ENCODE results near the gene TAAR1. TPM values are rescaled to one million over a fixed set of nuclear protein-coding genes. Genes with fewer than 3 reads are reported as not detected.
"Not testable (repeated sequence)": the region's sequence is repeated elsewhere in the genome, so short reads cannot be mapped to it uniquely, and the experiment has no call there.

Gene TAAR1
- total RNA-seq, 2 experiments from 2014 or later = not detected

- Mint-ChIP-seq H3K4me3 (no peak overlapping the region), H3K27me3 (ENCODE audit: low read depth) (peaks cover 4% of the 10 kb centered on the region), H3K4me1 (ENCODE audit: low read depth) (no peaks in the 10 kb centered on the region), H3K9me3 (no peaks in the 10 kb centered on the region), H3K27ac (no peak overlapping the region), H3K36me3 (ENCODE audit: low read depth) (no peaks in the 10 kb centered on the region)
- CTCF ChIA-PET = no interaction called here
- intact Hi-C loops (cut with micrococcal nuclease) = no loop called here
- DNase-seq = no peak
Observed at GRCh38 chr6:132612449-132613108, 46.4 kb downstream of the TAAR1 start.

DNA sequence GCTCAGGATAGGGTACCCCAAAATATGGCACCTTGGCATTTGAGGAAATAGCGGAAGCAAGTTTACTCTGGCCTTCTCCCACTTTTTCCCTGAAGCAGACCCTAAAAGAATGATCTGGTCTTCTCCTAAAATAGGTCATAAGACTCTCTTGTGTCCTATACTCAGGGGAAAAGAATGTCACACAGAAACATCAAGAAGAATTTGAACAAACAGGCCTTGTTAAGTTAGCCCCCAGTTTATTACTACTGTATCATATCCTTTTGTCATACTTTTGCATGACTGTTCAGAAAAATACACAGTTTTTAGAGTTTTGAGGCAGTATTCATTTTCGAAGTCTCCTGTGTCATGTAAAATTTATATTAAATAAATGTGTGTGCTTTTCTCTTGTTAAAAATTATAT lies 47.4 kb downstream of the TAAR1 start:
- Mint-ChIP-seq H3K36me3 (ENCODE audit: low read depth) (no peaks in the 10 kb centered on the region), H3K27me3 (ENCODE audit: low read depth) (peaks cover 4% of the 10 kb centered on the region), H3K27ac (no peak overlapping the region), H3K9me3 (no peaks in the 10 kb centered on the region), H3K4me3 (no peak overlapping the region), H3K4me1 (ENCODE audit: low read depth) (no peaks in the 10 kb centered on the region)
- DNase-seq = no peak
- CTCF ChIA-PET = no interaction called here
- intact Hi-C loops (cut with micrococcal nuclease) = no loop called here

- H3K36me3 Mint-ChIP-seq (ENCODE audit: low read depth) = no peaks in the 10 kb centered on the region
- peaks cover 3% of the 10 kb centered on the region for H3K27me3 Mint-ChIP-seq (ENCODE audit: low read depth)
- CTCF ChIA-PET = no interaction called here
- intact Hi-C loops (cut with micrococcal nuclease) = no loop called here
- no peak for DNase-seq
- no peak overlapping the region for H3K4me3 Mint-ChIP-seq
- H3K9me3 Mint-ChIP-seq = no peaks in the 10 kb centered on the region
- H3K4me1 Mint-ChIP-seq (ENCODE audit: low read depth) = no peaks in the 10 kb centered on the region
- H3K27ac Mint-ChIP-seq = no peak overlapping the region
Observed at GRCh38 chr6:132607544-132608233, 51.3 kb downstream of the TAAR1 start.

DNA sequence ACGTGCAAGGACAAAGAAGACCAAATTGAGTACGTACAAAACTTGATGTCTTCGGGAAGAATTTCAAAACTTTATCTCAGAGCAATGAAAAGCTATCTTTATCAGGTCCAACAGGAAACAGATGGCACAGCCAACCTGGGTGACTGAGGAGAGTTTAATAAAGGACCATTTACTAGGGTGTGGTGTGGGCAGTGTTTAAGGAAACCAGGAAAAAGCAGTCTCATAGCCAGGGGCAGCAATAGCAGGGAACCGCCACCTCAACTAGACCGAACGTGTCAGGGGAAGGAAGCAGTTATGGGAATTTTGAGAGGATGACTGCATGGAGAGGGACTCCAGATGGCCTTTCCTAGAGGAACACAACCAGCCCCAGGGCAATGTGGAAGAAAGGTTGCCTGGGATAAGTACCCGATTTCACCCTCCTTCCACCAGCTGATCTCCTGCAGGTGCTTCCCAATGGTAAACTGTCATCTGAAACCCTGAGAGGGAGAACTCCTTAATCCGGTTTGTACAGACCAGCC lies 54.3 kb downstream of the TAAR1 start:
- CTCF ChIA-PET = interaction anchor here (0.5 kb wide), 1 partner anchor 77 kb away, joined by 3 read pairs; no protein-coding TSS in a partner anchor
- H3K9me3 Mint-ChIP-seq = no peaks in the 10 kb centered on the region
- peaks cover 8% of the 10 kb centered on the region for H3K27me3 Mint-ChIP-seq (ENCODE audit: low read depth)
- no peaks in the 10 kb centered on the region for H3K4me1 Mint-ChIP-seq (ENCODE audit: low read depth)
- no peak overlapping the region for H3K4me3 Mint-ChIP-seq
- no peak for DNase-seq
- no peaks in the 10 kb centered on the region for H3K36me3 Mint-ChIP-seq (ENCODE audit: low read depth)
- H3K27ac Mint-ChIP-seq = no peak overlapping the region
- intact Hi-C loops (cut with micrococcal nuclease) = no loop called here

DNA sequence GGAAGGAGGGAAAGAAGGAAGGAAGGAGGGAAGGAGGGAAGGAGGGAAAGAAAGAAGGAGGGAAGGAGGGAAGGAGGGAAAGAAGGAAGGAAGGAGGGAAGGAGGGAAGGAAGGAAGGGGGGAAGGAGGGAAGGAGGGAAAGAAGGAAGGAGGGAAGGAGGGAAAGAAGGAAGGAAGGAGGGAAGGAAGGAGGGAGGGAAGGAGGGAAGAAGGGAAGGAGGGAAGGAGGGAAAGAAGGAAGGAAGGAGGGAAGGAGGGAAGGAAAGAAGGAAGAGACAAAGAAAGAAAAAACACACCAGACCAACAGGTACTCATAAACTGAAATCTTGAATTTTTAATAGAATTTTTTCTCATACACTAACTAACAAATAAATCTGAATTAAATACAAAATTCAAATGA lies 58.1 kb downstream of the TAAR1 start:
- H3K9me3 Mint-ChIP-seq; H3K27ac Mint-ChIP-seq; DNase-seq; H3K36me3 Mint-ChIP-seq (ENCODE audit: low read depth); intact Hi-C loops (cut with micrococcal nuclease); H3K4me3 Mint-ChIP-seq; H3K4me1 Mint-ChIP-seq (ENCODE audit: low read depth): not testable (repeated sequence)
- H3K27me3 Mint-ChIP-seq (ENCODE audit: low read depth) = peaks cover 19% of the 10 kb centered on the region
- CTCF ChIA-PET = interaction anchor here (0.8 kb wide), 1 partner anchor 117 kb away, joined by 4 read pairs; no protein-coding TSS in a partner anchor

- no peak overlapping the region for H3K27ac Mint-ChIP-seq
- intact Hi-C loops (cut with micrococcal nuclease) = no loop called here
- CTCF ChIA-PET = no interaction called here
- H3K9me3 Mint-ChIP-seq = no peaks in the 10 kb centered on the region
- no peak overlapping the region for H3K4me3 Mint-ChIP-seq
- no peak for DNase-seq
- H3K36me3 Mint-ChIP-seq (ENCODE audit: low read depth) = no peaks in the 10 kb centered on the region
- peaks cover 29% of the 10 kb centered on the region for H3K27me3 Mint-ChIP-seq (ENCODE audit: low read depth)
- no peaks in the 10 kb centered on the region for H3K4me1 Mint-ChIP-seq (ENCODE audit: low read depth)
Observed at GRCh38 chr6:132598473-132598872, 60.5 kb downstream of the TAAR1 start.

- no peak for DNase-seq
- intact Hi-C loops (cut with micrococcal nuclease) = no loop called here
- CTCF ChIA-PET = no interaction called here
- no peaks in the 10 kb centered on the region for H3K36me3 Mint-ChIP-seq (ENCODE audit: low read depth)
- H3K9me3 Mint-ChIP-seq = no peaks in the 10 kb centered on the region
- H3K27ac Mint-ChIP-seq = no peak overlapping the region
- H3K27me3 Mint-ChIP-seq (ENCODE audit: low read depth) = peaks cover 29% of the 10 kb centered on the region
- no peaks in the 10 kb centered on the region for H3K4me1 Mint-ChIP-seq (ENCODE audit: low read depth)
- H3K4me3 Mint-ChIP-seq = no peak overlapping the region
Observed at GRCh38 chr6:132596201-132596600, 62.8 kb downstream of the TAAR1 start.

Other genes starting within 250 kb of the TAAR1 start
- gene STX7, start 146.1 kb downstream of the TAAR1 start, total RNA-seq = 10 to 100 TPM; 11.3 to 11.7 TPM
- gene TAAR9, start 120.9 kb downstream of the TAAR1 start, total RNA-seq = not detected
- gene TAAR8, start 106.5 kb downstream of the TAAR1 start, total RNA-seq = not detected
- gene TAAR6, start 88.9 kb downstream of the TAAR1 start, total RNA-seq = not detected
- gene TAAR5, start 69.4 kb downstream of the TAAR1 start, total RNA-seq = not detected
- not detected for gene TAAR2, start 34.9 kb downstream of the TAAR1 start, total RNA-seq
- not detected for gene VNN1, start 54.9 kb upstream of the TAAR1 start, total RNA-seq
- 1 to 10 TPM; 7.3 to 7.8 TPM for gene VNN2, start 98.7 kb upstream of the TAAR1 start, total RNA-seq
- gene SLC18B1, start 139.5 kb upstream of the TAAR1 start, total RNA-seq = 1 to 10 TPM; 5.1 to 6.1 TPM
- gene RPS12, start 155.4 kb upstream of the TAAR1 start, total RNA-seq = 1,000 to 10,000 TPM; 2,152 to 2,208 TPM

All from activated naive CD4-positive, alpha-beta T cell treated with anti-CD3 and anti-CD28 coated beads for 36 hours (primary cell).